Activated CD8-positive, alpha-beta T cell treated with anti-CD3 and anti-CD28 coated beads for 36 hours (primary cell): ENCODE results near the gene GSE1. TPM values are rescaled to one million over a fixed set of nuclear protein-coding genes. Genes with fewer than 3 reads are reported as not detected.

Source experiments
- ATAC-seq: fragments of 200-7000 bp; cut with Tn5 transposase; one replicate; pipeline ENCODE4 v1.10.0; 2021; ENCODE audit warnings: mild to moderate bottlenecking, moderate library complexity
- CTCF ChIA-PET: fragments of 350-600 bp; sonication (Branson Sonifier 250); formaldehyde crosslinking; loops from one replicate; lab custom pipeline; 2021; ENCODE audit warnings: antibody characterized with exemption; lab: Charles Lee
- POLR2A ChIA-PET: fragments of 350-600 bp; sonication (Branson Sonifier 250); formaldehyde crosslinking; loops from one replicate; lab custom pipeline; 2021; ENCODE audit warnings: antibody characterized with exemption; lab: Charles Lee
- DNase-seq: peaks from one replicate; pipeline ENCODE4 v3.0.0-alpha.2; 2020
- H3K27ac Mint-ChIP-seq: one replicate; pipeline ENCODE4 v1.8.0; 2021; ENCODE audit warnings: mild to moderate bottlenecking, mixed read lengths
- H3K27me3 Mint-ChIP-seq: one replicate; pipeline ENCODE4 v1.8.0; 2021; ENCODE audit warnings: mixed read lengths
- H3K36me3 Mint-ChIP-seq: one replicate; pipeline ENCODE4 v1.8.0; 2021; ENCODE audit warnings: low read depth, mixed read lengths
- H3K4me1 Mint-ChIP-seq: one replicate; pipeline ENCODE4 v1.8.0; 2021; ENCODE audit warnings: low read depth, mixed read lengths
- H3K4me3 Mint-ChIP-seq: one replicate; pipeline ENCODE4 v1.8.0; 2021; ENCODE audit warnings: mild to moderate bottlenecking, moderate library complexity, mixed read lengths
- H3K9me3 Mint-ChIP-seq: one replicate; pipeline ENCODE4 v1.8.0; 2021; ENCODE audit warnings: mixed read lengths
- intact Hi-C: fragments of 100-400 bp; cut with micrococcal nuclease; formaldehyde crosslinking; loops from one replicate; pipeline ENCODE4 v1.10.0; 2022
- total RNA-seq, 2 experiments: library from RNA; stranded (reverse); gene quantifications; one replicate each; pipeline ENCODE4 v1.2.3, GENCODE V29; 2021
- TF ChIP-seq, protein P1 (sequence below): fragments of 200-600 bp; IDR thresholded peaks from one replicate; pipeline ENCODE4 v1.8.0; 2022; ENCODE audit warnings: antibody characterized with exemption, mild to moderate bottlenecking

Gene GSE1
- total RNA-seq, 2 experiments from 2014 or later: 33.6 to 34.5 TPM

- no peak for ATAC-seq
- intact Hi-C loops: no loop called here
- DNase-seq: no peak
- Mint-ChIP-seq H3K27me3 (no peaks in the 10 kb centered on the region), H3K4me3 (no peak overlapping the region), H3K27ac (no peak overlapping the region), H3K36me3 (peaks cover 11% of the 10 kb centered on the region), H3K4me1 (no peaks in the 10 kb centered on the region), H3K9me3 (peaks cover 6% of the 10 kb centered on the region)
- ChIA-PET CTCF (interaction anchor here (0.6 kb wide), 2 partner anchors 26 to 212 kb away, joined by 3 read pairs; no protein-coding TSS in a partner anchor), POLR2A (interaction anchor here (0.5 kb wide), 1 partner anchor 275 kb away, joined by 3 read pairs; no protein-coding TSS in a partner anchor)
- TF ChIP-seq, protein P1, sequence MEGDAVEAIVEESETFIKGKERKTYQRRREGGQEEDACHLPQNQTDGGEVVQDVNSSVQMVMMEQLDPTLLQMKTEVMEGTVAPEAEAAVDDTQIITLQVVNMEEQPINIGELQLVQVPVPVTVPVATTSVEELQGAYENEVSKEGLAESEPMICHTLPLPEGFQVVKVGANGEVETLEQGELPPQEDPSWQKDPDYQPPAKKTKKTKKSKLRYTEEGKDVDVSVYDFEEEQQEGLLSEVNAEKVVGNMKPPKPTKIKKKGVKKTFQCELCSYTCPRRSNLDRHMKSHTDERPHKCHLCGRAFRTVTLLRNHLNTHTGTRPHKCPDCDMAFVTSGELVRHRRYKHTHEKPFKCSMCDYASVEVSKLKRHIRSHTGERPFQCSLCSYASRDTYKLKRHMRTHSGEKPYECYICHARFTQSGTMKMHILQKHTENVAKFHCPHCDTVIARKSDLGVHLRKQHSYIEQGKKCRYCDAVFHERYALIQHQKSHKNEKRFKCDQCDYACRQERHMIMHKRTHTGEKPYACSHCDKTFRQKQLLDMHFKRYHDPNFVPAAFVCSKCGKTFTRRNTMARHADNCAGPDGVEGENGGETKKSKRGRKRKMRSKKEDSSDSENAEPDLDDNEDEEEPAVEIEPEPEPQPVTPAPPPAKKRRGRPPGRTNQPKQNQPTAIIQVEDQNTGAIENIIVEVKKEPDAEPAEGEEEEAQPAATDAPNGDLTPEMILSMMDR: no peak
Measured at GRCh38 chr16:85632709-85633437, 19.8 kb downstream of the GSE1 start.

DNA sequence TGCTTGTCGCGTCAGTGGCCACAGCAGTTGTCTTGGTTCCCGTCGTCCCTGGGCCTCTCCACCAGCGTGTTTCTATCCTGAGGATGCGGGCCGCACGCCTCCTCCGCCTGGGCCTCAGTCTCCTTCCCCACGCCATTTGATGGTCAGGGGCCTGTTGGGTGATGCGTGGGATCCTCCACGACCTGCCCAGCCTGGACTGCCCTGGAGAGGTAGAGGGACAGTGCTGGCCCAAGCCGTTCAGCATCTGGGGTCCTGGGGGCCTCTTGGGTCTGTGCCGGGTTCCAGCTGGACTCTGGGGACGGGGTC lies 20.3 kb downstream of the GSE1 start:
- H3K36me3 Mint-ChIP-seq: peaks cover 11% of the 10 kb centered on the region
- no peak overlapping the region for H3K27ac Mint-ChIP-seq
- ATAC-seq: no peak
- POLR2A ChIA-PET: no interaction called here
- intact Hi-C loops: no loop called here
- H3K9me3 Mint-ChIP-seq: peaks cover 6% of the 10 kb centered on the region
- no peak overlapping the region for H3K4me3 Mint-ChIP-seq
- no peaks in the 10 kb centered on the region for H3K27me3 Mint-ChIP-seq
- no peaks in the 10 kb centered on the region for H3K4me1 Mint-ChIP-seq
- DNase-seq: no peak
- TF ChIP-seq, protein P1: no peak
- CTCF ChIA-PET: no interaction called here

- CTCF ChIA-PET: no interaction called here
- intact Hi-C loops: no loop called here
Measured at GRCh38 chr16:85633888-85634287, 20.8 kb downstream of the GSE1 start.

GRCh38 chr16:85634747-85635544 lies 21.8 kb downstream of the GSE1 start:
- Mint-ChIP-seq H3K27me3 (no peaks in the 10 kb centered on the region), H3K4me1 (no peaks in the 10 kb centered on the region), H3K9me3 (peaks cover under 1% of the 10 kb centered on the region), H3K4me3 (no peak overlapping the region), H3K27ac (no peak overlapping the region), H3K36me3 (no peaks in the 10 kb centered on the region)
- intact Hi-C loops: no loop called here
- TF ChIP-seq, protein P1: no peak
- CTCF ChIA-PET: interaction anchor here (0.9 kb wide), 1 partner anchor 19 kb away, joined by 3 read pairs; no protein-coding TSS in a partner anchor
- POLR2A ChIA-PET: no interaction called here
- ATAC-seq: no peak
- DNase-seq: no peak

More at GRCh38 chr16:85633888-85634287, 20.8 kb downstream of the GSE1 start:
- POLR2A ChIA-PET: no interaction called here
- Mint-ChIP-seq H3K36me3 (peaks cover 7% of the 10 kb centered on the region), H3K4me3 (no peak overlapping the region), H3K27ac (no peak overlapping the region), H3K9me3 (peaks cover 6% of the 10 kb centered on the region), H3K4me1 (no peaks in the 10 kb centered on the region), H3K27me3 (no peaks in the 10 kb centered on the region)
- TF ChIP-seq, protein P1: no peak
- DNase-seq (no peak), ATAC-seq (no peak)
